Measurements from ENCODE around the gene ANKRD9.

GRCh38 chr14:102491366-102491765 is 18.2 kb downstream of the ANKRD9 start:
- TF ChIP-seq, protein P1, sequence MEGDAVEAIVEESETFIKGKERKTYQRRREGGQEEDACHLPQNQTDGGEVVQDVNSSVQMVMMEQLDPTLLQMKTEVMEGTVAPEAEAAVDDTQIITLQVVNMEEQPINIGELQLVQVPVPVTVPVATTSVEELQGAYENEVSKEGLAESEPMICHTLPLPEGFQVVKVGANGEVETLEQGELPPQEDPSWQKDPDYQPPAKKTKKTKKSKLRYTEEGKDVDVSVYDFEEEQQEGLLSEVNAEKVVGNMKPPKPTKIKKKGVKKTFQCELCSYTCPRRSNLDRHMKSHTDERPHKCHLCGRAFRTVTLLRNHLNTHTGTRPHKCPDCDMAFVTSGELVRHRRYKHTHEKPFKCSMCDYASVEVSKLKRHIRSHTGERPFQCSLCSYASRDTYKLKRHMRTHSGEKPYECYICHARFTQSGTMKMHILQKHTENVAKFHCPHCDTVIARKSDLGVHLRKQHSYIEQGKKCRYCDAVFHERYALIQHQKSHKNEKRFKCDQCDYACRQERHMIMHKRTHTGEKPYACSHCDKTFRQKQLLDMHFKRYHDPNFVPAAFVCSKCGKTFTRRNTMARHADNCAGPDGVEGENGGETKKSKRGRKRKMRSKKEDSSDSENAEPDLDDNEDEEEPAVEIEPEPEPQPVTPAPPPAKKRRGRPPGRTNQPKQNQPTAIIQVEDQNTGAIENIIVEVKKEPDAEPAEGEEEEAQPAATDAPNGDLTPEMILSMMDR (IDR thresholded peaks at IDR 0.05), result no peak
- no peak for TF ChIP-seq POLR2AphosphoS5 (IDR thresholded peaks at IDR 0.05)
- TF ChIP-seq POLR2A (IDR thresholded peaks at IDR 0.05), result no peak

All from sigmoid colon (tissue), 4 donors.